Trophoblast cell (in vitro differentiated cells and primary cell): Measurements from ENCODE around the gene MED29.

Experiments used
- DNase-seq, 2 donors: peaks; one replicate each; pipeline ENCODE4 v3.0.0-alpha.2; 2016
- H2AFZ ChIP-seq: 2 replicates; pipeline ENCODE4 v1.6.1; 2013; ENCODE audit warnings: low read length, moderate library complexity, mild to moderate bottlenecking; ENCODE audit not compliant: insufficient read depth, poor library complexity
- H2AK5ac ChIP-seq: 2 replicates; pipeline ENCODE4 v1.6.1; 2013; ENCODE audit warnings: mild to moderate bottlenecking, low read length
- H2BK120ac ChIP-seq: 2 replicates; pipeline ENCODE4 v1.6.1; 2013; ENCODE audit warnings: low read length, mild to moderate bottlenecking, moderate library complexity; ENCODE audit not compliant: insufficient read depth, poor library complexity
- H2BK12ac ChIP-seq: 2 replicates; pipeline ENCODE4 v1.6.1; 2013; ENCODE audit warnings: mild to moderate bottlenecking, low read length, moderate library complexity
- H2BK5ac ChIP-seq: 2 replicates; pipeline ENCODE4 v1.6.1; 2013; ENCODE audit warnings: low read length, low read depth, moderate library complexity, mild to moderate bottlenecking; ENCODE audit not compliant: poor library complexity
- H3K14ac ChIP-seq: 2 replicates; pipeline ENCODE4 v1.6.1; 2013; ENCODE audit warnings: mild to moderate bottlenecking, low read length
- H3K18ac ChIP-seq: 2 replicates; pipeline ENCODE4 v1.6.1; 2013; ENCODE audit warnings: mild to moderate bottlenecking, low read length
- H3K23ac ChIP-seq: 2 replicates; pipeline ENCODE4 v1.6.1; 2013; ENCODE audit warnings: low read length
- H3K27ac ChIP-seq: 2 replicates; pipeline ENCODE4 v1.5.1; 2013; ENCODE audit warnings: low read depth, mild to moderate bottlenecking, inconsistent platforms, low read length, moderate library complexity
- H3K27me3 ChIP-seq: 2 replicates; pipeline ENCODE4 v1.6.1; 2013; ENCODE audit warnings: inconsistent platforms, mild to moderate bottlenecking, low read length, moderate library complexity; ENCODE audit not compliant: insufficient read depth
- H3K36me3 ChIP-seq, 2 experiments: 1 replicate in 1 of 2; 2 replicates in 1 of 2; pipeline ENCODE4 v1.6.1; 2013; ENCODE audit warnings: low read length in 2 of 2, mild to moderate bottlenecking in 2 of 2, moderate library complexity in 1 of 2; ENCODE audit not compliant: insufficient read depth in 2 of 2, control insufficient read depth in 1 of 2
- H3K4ac ChIP-seq: 2 replicates; pipeline ENCODE4 v1.6.1; 2013; ENCODE audit warnings: low read depth, mild to moderate bottlenecking, low read length, moderate library complexity
- H3K4me1 ChIP-seq, 2 experiments: 1 replicate in 1 of 2; 2 replicates in 1 of 2; pipeline ENCODE4 v1.6.1; 2013; ENCODE audit warnings: low read length in 2 of 2, mild to moderate bottlenecking in 2 of 2, moderate library complexity in 1 of 2; ENCODE audit not compliant: insufficient read depth in 2 of 2, control insufficient read depth in 1 of 2
- H3K4me2 ChIP-seq: 2 replicates; pipeline ENCODE4 v1.6.1; 2013; ENCODE audit warnings: inconsistent platforms, mild to moderate bottlenecking, low read length, moderate library complexity
- H3K4me3 ChIP-seq: 2 replicates; pipeline ENCODE4 v1.5.1; 2013; ENCODE audit warnings: mild to moderate bottlenecking, low read depth, low read length, inconsistent platforms
- H3K79me1 ChIP-seq: one replicate; pipeline ENCODE4 v1.6.1; 2013; ENCODE audit warnings: low read length
- H3K79me2 ChIP-seq: 2 replicates; pipeline ENCODE4 v1.6.1; 2013; ENCODE audit warnings: low read length, mild to moderate bottlenecking; ENCODE audit not compliant: control insufficient read depth, insufficient read depth, poor library complexity
- H3K9ac ChIP-seq: 2 replicates; pipeline ENCODE4 v1.6.1; 2013; ENCODE audit warnings: mild to moderate bottlenecking, low read length
- H3K9me3 ChIP-seq: 2 replicates; pipeline ENCODE4 v1.6.1; 2013; ENCODE audit warnings: low read depth, mild to moderate bottlenecking, control low read depth, inconsistent platforms, low read length; ENCODE audit not compliant: insufficient read depth
- H4K12ac ChIP-seq: 2 replicates; pipeline ENCODE4 v1.6.1; 2013; ENCODE audit warnings: low read depth, mild to moderate bottlenecking, low read length, moderate library complexity
- H4K8ac ChIP-seq: 2 replicates; pipeline ENCODE4 v1.6.1; 2013; ENCODE audit warnings: low read depth, mild to moderate bottlenecking, low read length, moderate library complexity
- H4K91ac ChIP-seq: one replicate; pipeline ENCODE4 v1.6.1; 2013; ENCODE audit warnings: low read depth, mild to moderate bottlenecking, low read length, moderate library complexity
- WGBS: extraction: QIAGEN DNeasy Blood & Tissue Kit; methylation state at CpG from one replicate; pipeline ENCODE4 v1.1.7; 2013; ENCODE audit warnings: missing lambda C conversion rate; ENCODE audit not compliant: insufficient read length, insufficient coverage; ENCODE audit errors: extremely low coverage; 5-methylcytosine and 5-hydroxymethylcytosine counted together

MED29 gene

DNA sequence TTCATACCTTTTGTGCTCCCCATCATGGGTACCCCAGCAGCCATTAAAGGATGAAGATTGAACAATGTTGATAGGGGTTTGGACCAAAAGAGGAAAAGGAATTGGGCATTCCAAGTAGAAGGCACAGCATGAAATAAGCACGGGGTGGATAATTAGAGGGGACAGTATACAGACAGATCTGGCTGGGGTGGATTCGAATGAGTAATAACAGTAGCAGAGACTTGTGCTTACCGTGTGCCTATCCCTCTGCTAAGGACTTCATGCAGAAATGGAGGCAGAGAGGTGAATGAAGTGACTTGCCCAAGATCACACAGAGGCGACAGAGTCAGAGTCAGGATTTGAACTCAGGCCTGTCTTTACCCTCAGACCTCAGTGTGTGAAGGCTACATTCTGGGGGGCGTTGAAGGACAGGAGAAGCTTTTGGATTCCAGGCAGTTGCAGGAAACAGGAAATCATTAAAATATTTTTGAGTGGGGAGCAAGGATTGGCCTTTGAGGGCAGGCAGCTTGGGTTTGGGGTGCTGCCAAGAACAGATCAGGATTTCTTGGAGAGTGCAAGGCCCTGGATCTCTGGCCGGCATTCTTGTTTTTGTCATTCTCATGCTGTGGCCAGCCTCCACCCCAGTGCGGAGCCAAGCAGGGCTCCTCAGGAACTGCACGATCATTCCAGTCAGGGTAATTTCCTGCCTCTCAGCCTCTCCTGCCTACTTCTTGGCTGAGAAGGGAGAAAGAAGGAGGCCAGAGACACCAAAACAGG is 19.0 kb upstream of the MED29 start:
- no peaks in the 10 kb centered on the region for H3K27me3 ChIP-seq
- no peaks in the 10 kb centered on the region for H3K79me1 ChIP-seq
- H3K18ac ChIP-seq = no peak overlapping the region
- no peak overlapping the region for H4K12ac ChIP-seq
- no peak overlapping the region for H3K23ac ChIP-seq
- H3K79me2 ChIP-seq = no peaks in the 10 kb centered on the region
- no peak overlapping the region for H3K4me3 ChIP-seq
- peaks cover 2% of the 10 kb centered on the region for H3K9me3 ChIP-seq
- H2AFZ ChIP-seq = no peak overlapping the region
- H3K4me2 ChIP-seq = no peak overlapping the region
- DNase-seq = no peak
- no CpG with 5 or more reads among the region's 8 CpGs for WGBS
- H2BK12ac ChIP-seq = no peak overlapping the region
- H2BK5ac ChIP-seq = no peak overlapping the region
- no peak overlapping the region for H2BK120ac ChIP-seq
- H3K27ac ChIP-seq = no peak overlapping the region
- peaks cover 54 to 75% of the 10 kb centered on the region in 2 experiments for H3K36me3 ChIP-seq
- H4K8ac ChIP-seq = no peak overlapping the region
- no peak overlapping the region for H4K91ac ChIP-seq
- no peak overlapping the region for H3K4ac ChIP-seq
- no peak overlapping the region for H3K9ac ChIP-seq
- H2AK5ac ChIP-seq = no peak overlapping the region
- H3K4me1 ChIP-seq = no peaks in the 10 kb centered on the region
- H3K14ac ChIP-seq = no peak overlapping the region

DNA sequence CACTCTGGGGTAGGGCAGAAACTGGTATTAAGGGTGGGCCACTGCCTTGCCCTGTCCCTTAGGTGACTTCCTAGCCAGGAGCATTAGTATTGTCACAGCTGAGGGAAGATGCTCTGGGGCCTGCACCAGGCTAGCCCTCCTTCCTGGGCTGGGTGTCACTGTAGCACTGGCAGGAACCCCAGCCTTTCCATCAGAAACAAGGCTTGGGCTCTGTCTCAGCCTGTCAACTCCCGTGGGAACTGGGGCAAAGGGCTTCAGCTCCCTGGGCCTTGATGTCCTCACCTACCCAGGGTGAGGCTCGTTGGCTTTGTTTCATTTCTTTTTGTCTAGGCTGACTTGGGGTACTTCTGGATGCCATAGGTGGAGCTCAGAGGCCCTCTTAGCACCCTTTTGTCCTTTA is 18.2 kb upstream of the MED29 start:
- no peak for DNase-seq
- Histone ChIP-seq H4K8ac (no peak overlapping the region), H3K79me2 (no peaks in the 10 kb centered on the region), H2AK5ac (no peak overlapping the region), H3K36me3 (peaks cover 60 to 82% of the 10 kb centered on the region in 2 experiments), H2BK5ac (no peak overlapping the region), H4K91ac (no peak overlapping the region), H2BK12ac (no peak overlapping the region), H2AFZ (no peak overlapping the region), H3K27ac (no peak overlapping the region), H3K4me2 (no peak overlapping the region), H3K9ac (no peak overlapping the region), H3K27me3 (no peaks in the 10 kb centered on the region), H3K4me1 (no peaks in the 10 kb centered on the region), H3K14ac (no peak overlapping the region), H3K4me3 (no peak overlapping the region), H2BK120ac (no peak overlapping the region), H3K79me1 (no peaks in the 10 kb centered on the region), H4K12ac (no peak overlapping the region), H3K9me3 (peaks cover 2% of the 10 kb centered on the region), H3K4ac (no peak overlapping the region), H3K18ac (no peak overlapping the region), H3K23ac (no peak overlapping the region)
- WGBS = no CpG with 5 or more reads among the region's 2 CpGs

DNA sequence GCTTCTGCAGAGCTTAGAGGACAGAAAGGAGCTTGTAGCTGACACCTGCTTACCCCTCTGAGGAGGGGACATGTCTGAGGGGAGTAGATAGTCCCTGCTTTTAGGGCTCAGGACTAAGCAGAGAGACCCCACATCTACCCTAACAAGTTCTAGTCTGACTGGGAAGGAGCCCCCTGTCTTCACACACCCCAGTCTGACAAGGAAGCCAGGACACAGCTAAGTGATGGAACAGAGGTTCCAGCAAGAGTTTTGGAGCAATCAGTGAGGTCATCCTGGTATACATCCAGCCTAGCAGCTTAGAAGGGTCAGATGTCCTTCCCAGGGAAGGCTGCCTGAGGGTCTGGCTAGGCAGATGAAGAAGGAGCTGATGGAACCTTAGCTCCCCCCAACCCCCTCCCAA is 15.2 kb upstream of the MED29 start:
- no peak overlapping the region for H2AFZ ChIP-seq
- no peak overlapping the region for H3K27ac ChIP-seq
- H3K4me3 ChIP-seq = no peak overlapping the region
- no peaks in the 10 kb centered on the region for H3K9me3 ChIP-seq
- no peak for DNase-seq
- no peaks in the 10 kb centered on the region for H3K79me1 ChIP-seq
- no peak overlapping the region for H4K91ac ChIP-seq
- no peak overlapping the region for H3K4me2 ChIP-seq
- no peak overlapping the region for H4K12ac ChIP-seq
- no peak overlapping the region for H2BK120ac ChIP-seq
- H3K23ac ChIP-seq = no peak overlapping the region
- H2BK5ac ChIP-seq = no peak overlapping the region
- no peak overlapping the region for H2BK12ac ChIP-seq
- no peaks in the 10 kb centered on the region for H3K4me1 ChIP-seq
- H3K36me3 ChIP-seq = peaks cover 76 to 87% of the 10 kb centered on the region in 2 experiments
- H3K27me3 ChIP-seq = no peaks in the 10 kb centered on the region
- H3K4ac ChIP-seq = no peak overlapping the region
- H3K14ac ChIP-seq = no peak overlapping the region
- no peak overlapping the region for H4K8ac ChIP-seq
- H3K9ac ChIP-seq = no peak overlapping the region
- no peak overlapping the region for H2AK5ac ChIP-seq
- no peak overlapping the region for H3K18ac ChIP-seq
- H3K79me2 ChIP-seq = no peaks in the 10 kb centered on the region

DNA sequence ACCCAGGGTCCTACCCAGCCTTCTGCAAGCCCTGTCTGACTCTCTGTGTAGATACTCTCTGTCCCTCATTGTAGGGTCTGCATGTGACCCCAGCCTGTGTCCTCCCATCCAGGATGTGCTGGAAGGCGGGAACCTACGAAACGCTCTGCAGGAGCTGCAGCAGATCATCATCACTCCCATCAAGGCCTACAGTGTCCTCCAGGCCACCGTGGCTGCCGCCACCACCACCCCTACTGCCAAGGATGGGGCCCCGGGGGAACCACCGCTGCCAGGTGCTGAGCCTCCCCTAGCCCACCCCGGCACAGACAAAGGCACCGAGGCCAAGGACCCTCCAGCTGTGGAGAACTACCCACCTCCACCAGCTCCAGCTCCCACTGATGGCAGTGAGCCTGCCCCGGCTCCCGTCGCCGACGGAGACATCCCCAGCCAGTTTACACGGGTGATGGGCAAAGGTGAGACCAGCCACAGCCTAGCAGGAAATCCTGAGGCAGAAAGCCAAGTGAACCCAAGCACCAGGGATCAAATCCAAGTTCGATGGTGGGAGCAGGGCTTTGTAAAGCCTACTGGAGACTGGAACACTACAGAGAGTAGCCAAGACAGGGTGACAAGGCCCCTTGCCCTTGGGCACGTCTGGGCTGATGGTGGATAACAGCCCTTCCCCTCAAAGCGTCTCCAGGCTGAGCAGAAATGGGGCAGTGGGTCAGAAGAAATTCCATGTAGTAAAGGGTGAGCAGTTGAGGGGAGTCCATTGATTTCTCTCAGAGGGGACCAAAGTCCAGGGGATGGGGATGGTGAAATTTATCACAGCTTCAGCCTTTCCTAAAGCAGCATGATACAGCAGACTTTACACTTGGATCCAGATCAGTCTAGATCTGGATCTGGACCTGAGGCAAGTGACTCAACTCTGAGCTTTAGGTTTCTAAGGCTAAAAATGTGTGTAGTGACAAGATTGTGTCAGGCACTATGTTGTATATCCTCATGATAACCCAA is 13.5 kb upstream of the MED29 start:
- H3K4me2 ChIP-seq = no peak overlapping the region
- WGBS = no CpG with 5 or more reads among the region's 18 CpGs

More for the DNA sequence above, 13.5 kb upstream of the MED29 start:
- H3K14ac ChIP-seq = no peak overlapping the region
- no peak overlapping the region for H3K18ac ChIP-seq
- H4K12ac ChIP-seq = no peak overlapping the region
- no peak overlapping the region for H2BK120ac ChIP-seq
- no peak overlapping the region for H2BK12ac ChIP-seq
- no peak for DNase-seq
- H3K27ac ChIP-seq = no peak overlapping the region
- no peaks in the 10 kb centered on the region for H3K79me2 ChIP-seq
- no peak overlapping the region for H3K4me3 ChIP-seq
- no peak overlapping the region for H3K9ac ChIP-seq
- H2AK5ac ChIP-seq = no peak overlapping the region
- no peaks in the 10 kb centered on the region for H3K79me1 ChIP-seq
- H4K91ac ChIP-seq = no peak overlapping the region
- H3K23ac ChIP-seq = no peak overlapping the region
- H2BK5ac ChIP-seq = no peak overlapping the region
- H3K4me1 ChIP-seq = no peaks in the 10 kb centered on the region
- no peak overlapping the region for H2AFZ ChIP-seq
- no peaks in the 10 kb centered on the region for H3K27me3 ChIP-seq
- no peaks in the 10 kb centered on the region for H3K9me3 ChIP-seq
- peaks cover 82 to 91% of the 10 kb centered on the region in 2 experiments for H3K36me3 ChIP-seq
- no peak overlapping the region for H3K4ac ChIP-seq
- no peak overlapping the region for H4K8ac ChIP-seq
